Stimulated activated naive CD8-positive, alpha-beta T cell treated with anti-CD3 and anti-CD28 coated beads, Interleukin-15, Interleukin-2, amounts not matched to agents 100 ng/mL and 50 ng/mL, for 24 hours (primary cell): ENCODE data around the gene SPART.

Source experiments
- H3K27ac Mint-ChIP-seq: one replicate; pipeline ENCODE4 v1.8.0; 2021; ENCODE audit warnings: mild to moderate bottlenecking, mixed read lengths
- H3K27me3 Mint-ChIP-seq: one replicate; pipeline ENCODE4 v1.8.0; 2021; ENCODE audit warnings: mixed read lengths
- H3K36me3 Mint-ChIP-seq: one replicate; pipeline ENCODE4 v1.8.0; 2021; ENCODE audit warnings: low read depth, mixed read lengths
- H3K4me1 Mint-ChIP-seq: one replicate; pipeline ENCODE4 v1.8.0; 2021; ENCODE audit warnings: low read depth, mixed read lengths
- H3K4me3 Mint-ChIP-seq: one replicate; pipeline ENCODE4 v1.8.0; 2021; ENCODE audit warnings: mild to moderate bottlenecking, mixed read lengths
- H3K9me3 Mint-ChIP-seq: one replicate; pipeline ENCODE4 v1.8.0; 2021; ENCODE audit warnings: mixed read lengths

SPART gene, protein sequence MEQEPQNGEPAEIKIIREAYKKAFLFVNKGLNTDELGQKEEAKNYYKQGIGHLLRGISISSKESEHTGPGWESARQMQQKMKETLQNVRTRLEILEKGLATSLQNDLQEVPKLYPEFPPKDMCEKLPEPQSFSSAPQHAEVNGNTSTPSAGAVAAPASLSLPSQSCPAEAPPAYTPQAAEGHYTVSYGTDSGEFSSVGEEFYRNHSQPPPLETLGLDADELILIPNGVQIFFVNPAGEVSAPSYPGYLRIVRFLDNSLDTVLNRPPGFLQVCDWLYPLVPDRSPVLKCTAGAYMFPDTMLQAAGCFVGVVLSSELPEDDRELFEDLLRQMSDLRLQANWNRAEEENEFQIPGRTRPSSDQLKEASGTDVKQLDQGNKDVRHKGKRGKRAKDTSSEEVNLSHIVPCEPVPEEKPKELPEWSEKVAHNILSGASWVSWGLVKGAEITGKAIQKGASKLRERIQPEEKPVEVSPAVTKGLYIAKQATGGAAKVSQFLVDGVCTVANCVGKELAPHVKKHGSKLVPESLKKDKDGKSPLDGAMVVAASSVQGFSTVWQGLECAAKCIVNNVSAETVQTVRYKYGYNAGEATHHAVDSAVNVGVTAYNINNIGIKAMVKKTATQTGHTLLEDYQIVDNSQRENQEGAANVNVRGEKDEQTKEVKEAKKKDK

DNA sequence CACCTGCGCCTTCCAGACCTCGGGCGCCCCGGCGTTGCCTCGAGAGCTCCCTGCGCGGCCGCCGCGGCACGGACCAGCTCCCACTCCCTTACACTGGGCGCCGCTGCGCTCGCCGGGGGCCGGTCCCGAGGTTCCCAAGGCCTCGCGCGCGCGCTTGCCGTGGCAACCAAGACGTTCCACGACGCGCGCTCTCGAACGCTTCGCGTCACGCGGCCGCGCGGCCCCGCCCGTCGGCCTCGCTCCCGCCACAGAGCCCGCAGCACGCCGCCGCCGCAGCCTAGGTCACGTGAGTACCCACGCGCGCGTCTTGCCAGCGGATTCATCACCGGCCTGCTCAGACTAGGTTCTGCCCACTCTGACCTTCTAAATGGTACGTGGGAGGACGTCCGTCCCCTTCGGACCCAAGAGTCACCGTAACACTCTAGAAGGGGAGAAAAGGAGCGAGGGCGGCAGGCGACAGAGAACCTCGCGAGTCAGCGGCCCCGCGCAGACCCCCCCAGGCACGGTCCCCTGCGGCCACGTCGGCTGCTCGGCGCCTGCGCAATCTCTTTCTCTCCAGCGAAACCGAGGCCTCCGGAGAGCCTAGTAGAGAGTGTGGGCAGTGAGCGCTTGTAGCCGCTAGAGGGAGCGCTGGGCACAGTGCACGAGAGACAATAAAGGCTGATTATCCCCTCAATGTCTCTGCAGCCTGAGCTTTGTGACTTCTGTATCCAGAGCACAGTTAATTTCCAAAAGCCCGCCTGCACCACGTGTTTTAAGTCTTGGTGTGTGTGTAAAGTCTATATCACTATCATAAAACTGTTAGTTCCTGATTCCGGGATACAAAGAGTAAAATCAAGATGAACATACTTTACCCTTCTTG is at the start of gene SPART:
Gene SPART (minus strand): TSS at position 173 of the 862 bp plus-strand sequence. CDS start 10,564 bp downstream, outside the sequence.
- H3K9me3 Mint-ChIP-seq = no peaks in the 10 kb centered on the region
- H3K4me3 Mint-ChIP-seq = peak within 1 kb of the TSS; percentile 90
- H3K27ac Mint-ChIP-seq = peak within 1 kb of the TSS; percentile 86
- no peaks in the 10 kb centered on the region for H3K27me3 Mint-ChIP-seq
- H3K4me1 Mint-ChIP-seq = peaks cover 35% of the 10 kb centered on the region
- no peaks in the 10 kb centered on the region for H3K36me3 Mint-ChIP-seq

DNA sequence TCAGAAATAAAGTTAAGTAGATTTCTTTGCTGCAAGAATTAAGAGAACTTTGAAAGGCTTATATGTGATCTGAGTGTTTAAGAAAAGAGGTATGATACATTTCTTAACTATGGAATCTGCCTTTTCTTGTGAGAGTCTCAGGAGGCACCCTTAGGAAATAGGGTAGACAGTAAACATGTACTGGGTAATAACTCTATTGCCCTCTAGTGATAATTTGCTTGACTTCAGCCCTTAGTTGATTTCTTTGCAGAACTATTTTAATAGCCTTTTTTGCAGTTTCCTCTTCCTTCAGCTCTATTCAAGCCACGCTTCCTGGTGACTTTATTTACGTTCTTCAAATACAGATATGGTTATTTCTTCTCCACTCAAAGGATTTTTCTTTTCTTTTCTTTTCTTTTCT is 49.1 kb upstream of the SPART start:
- Mint-ChIP-seq H3K36me3 (no peaks in the 10 kb centered on the region), H3K27me3 (peaks cover 5% of the 10 kb centered on the region), H3K4me3 (no peak overlapping the region), H3K4me1 (no peaks in the 10 kb centered on the region), H3K27ac (no peak overlapping the region), H3K9me3 (no peaks in the 10 kb centered on the region)

- H3K27me3 Mint-ChIP-seq = peaks cover 24% of the 10 kb centered on the region
- no peak overlapping the region for H3K4me3 Mint-ChIP-seq
- no peaks in the 10 kb centered on the region for H3K4me1 Mint-ChIP-seq
- no peaks in the 10 kb centered on the region for H3K36me3 Mint-ChIP-seq
- no peaks in the 10 kb centered on the region for H3K9me3 Mint-ChIP-seq
- H3K27ac Mint-ChIP-seq = no peak overlapping the region
Measured at GRCh38 chr13:36385489-36385888, 39.3 kb upstream of the SPART start.

- Mint-ChIP-seq H3K4me3 (no peak overlapping the region), H3K27me3 (peaks cover 19% of the 10 kb centered on the region), H3K4me1 (no peaks in the 10 kb centered on the region), H3K27ac (no peak overlapping the region), H3K9me3 (no peaks in the 10 kb centered on the region), H3K36me3 (no peaks in the 10 kb centered on the region)
Measured at GRCh38 chr13:36382030-36382429, 35.8 kb upstream of the SPART start.

DNA sequence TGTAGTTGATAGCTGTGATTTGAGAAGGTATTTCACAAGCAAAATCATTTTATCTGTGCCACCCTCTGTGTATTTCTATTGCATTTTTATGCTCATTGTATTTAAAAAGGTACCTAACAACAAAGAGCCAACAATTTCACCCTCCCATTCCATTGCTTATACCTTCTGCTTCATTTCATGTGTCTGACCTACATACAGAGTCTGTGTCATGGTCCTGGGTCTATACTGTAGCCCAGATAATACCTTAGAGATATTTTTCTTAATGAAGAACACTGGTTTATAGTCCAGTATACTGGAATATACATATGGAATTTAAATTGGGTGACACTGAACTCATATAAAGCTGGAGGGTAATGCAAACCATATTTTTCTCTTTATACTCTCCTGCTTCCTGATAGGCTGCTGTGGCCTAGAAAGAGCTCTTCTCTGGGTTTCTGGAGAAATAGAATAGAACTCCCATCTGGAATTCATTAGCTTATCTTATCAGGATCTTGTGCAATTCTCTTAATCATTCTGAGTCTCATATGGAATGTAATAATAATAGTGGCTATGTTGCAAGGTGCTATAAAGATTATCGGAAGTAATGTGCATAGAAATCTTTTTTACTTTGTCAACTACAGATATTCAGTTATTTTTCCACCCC is 31.8 kb upstream of the SPART start:
- H3K36me3 Mint-ChIP-seq = no peaks in the 10 kb centered on the region
- H3K4me1 Mint-ChIP-seq = no peaks in the 10 kb centered on the region
- no peak overlapping the region for H3K27ac Mint-ChIP-seq
- no peak overlapping the region for H3K4me3 Mint-ChIP-seq
- H3K27me3 Mint-ChIP-seq = peaks cover 8% of the 10 kb centered on the region
- no peaks in the 10 kb centered on the region for H3K9me3 Mint-ChIP-seq

GRCh38 chr13:36374063-36374462 is 27.9 kb upstream of the SPART start:
- Mint-ChIP-seq H3K27me3 (peaks cover 4% of the 10 kb centered on the region), H3K4me1 (no peaks in the 10 kb centered on the region), H3K36me3 (no peaks in the 10 kb centered on the region), H3K27ac (no peak overlapping the region), H3K4me3 (no peak overlapping the region), H3K9me3 (no peaks in the 10 kb centered on the region)

GRCh38 chr13:36371185-36371584 is 25.0 kb upstream of the SPART start:
- H3K27ac Mint-ChIP-seq = no peak overlapping the region
- H3K36me3 Mint-ChIP-seq = no peaks in the 10 kb centered on the region
- H3K4me1 Mint-ChIP-seq = no peaks in the 10 kb centered on the region
- no peaks in the 10 kb centered on the region for H3K9me3 Mint-ChIP-seq
- no peak overlapping the region for H3K4me3 Mint-ChIP-seq
- peaks cover 4% of the 10 kb centered on the region for H3K27me3 Mint-ChIP-seq

DNA sequence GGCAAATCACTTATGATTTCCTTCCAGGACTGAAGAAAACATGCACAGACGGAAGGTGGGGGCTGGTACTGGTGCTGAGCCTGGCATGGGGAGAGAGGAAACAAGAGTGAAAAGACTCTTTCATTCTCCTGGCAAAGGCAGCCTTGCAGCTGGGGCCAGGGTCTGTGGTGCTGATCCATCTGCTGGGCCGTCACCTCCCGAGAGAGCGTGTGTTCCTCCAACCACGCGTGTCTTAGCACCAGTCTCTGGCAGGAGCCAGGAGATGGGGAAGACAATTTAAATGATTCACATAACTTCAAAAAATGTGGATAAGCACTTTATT is 23.9 kb upstream of the SPART start:
- no peaks in the 10 kb centered on the region for H3K4me1 Mint-ChIP-seq
- no peaks in the 10 kb centered on the region for H3K9me3 Mint-ChIP-seq
- H3K36me3 Mint-ChIP-seq = no peaks in the 10 kb centered on the region
- peaks cover 3% of the 10 kb centered on the region for H3K27me3 Mint-ChIP-seq
- H3K4me3 Mint-ChIP-seq = no peak overlapping the region
- no peak overlapping the region for H3K27ac Mint-ChIP-seq

DNA sequence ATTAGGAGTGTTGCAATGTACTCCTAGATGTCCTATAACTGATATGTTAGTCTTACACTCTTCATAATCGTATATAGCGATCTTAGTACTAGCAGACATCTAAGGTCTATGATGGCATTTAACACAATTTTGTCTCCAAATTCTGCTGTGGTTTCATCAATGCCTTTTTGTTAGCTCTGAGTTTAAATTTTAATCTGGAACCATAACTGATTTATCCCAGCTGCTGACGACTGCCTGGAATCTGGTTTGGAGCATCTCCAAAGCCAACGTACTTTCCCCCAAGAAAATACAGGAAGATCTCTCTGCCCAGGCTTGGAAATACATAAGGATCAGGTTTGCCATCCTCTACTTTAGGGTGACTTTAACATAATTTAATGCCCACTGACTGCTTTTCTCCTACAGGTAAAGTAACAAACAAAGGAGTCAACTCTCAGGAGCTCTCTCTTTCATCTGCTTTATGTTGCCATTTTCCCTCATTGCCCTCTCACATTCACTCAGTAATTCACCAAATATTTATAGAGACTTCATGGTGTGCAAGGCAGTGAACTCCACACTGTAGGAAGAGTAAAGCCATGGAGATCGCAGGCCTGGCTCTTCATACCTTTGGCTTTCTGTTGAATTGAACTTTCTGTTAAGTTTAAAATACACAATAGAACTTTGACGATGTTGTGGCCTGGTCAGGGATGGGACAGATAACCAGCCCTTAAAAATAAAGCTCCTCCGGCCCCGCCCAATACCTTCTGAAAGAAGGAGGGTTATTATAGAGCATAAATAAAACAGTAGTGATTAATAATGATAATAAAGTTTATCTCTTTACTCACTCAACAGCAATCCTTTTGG is 23.3 kb upstream of the SPART start:
- Mint-ChIP-seq H3K27ac (no peak overlapping the region), H3K4me1 (no peaks in the 10 kb centered on the region), H3K36me3 (no peaks in the 10 kb centered on the region), H3K4me3 (no peak overlapping the region), H3K9me3 (no peaks in the 10 kb centered on the region), H3K27me3 (no peaks in the 10 kb centered on the region)

DNA sequence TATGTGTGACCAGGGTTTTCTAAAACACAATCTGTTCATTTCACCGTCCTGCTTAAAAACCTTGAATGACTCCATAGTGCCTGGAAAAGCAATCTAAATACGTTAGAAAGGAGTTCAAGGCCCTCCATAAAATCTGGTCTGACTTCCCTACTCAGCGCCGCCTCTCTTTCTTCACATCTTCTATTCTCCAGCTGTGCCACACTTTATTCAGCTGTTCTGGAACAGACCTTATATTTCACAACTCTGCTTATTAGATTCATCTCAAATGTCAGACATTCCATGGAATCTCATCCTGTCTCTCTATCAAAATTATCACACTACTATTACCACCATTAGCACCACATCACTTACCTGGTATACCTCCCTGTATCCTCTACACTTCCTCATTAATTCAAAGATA is 19.8 kb upstream of the SPART start:
- no peaks in the 10 kb centered on the region for H3K4me1 Mint-ChIP-seq
- H3K27ac Mint-ChIP-seq = no peak overlapping the region
- H3K4me3 Mint-ChIP-seq = no peak overlapping the region
- no peaks in the 10 kb centered on the region for H3K36me3 Mint-ChIP-seq
- H3K9me3 Mint-ChIP-seq = no peaks in the 10 kb centered on the region
- H3K27me3 Mint-ChIP-seq = no peaks in the 10 kb centered on the region

- no peaks in the 10 kb centered on the region for H3K4me1 Mint-ChIP-seq
- no peaks in the 10 kb centered on the region for H3K36me3 Mint-ChIP-seq
- H3K27me3 Mint-ChIP-seq = no peaks in the 10 kb centered on the region
- no peak overlapping the region for H3K27ac Mint-ChIP-seq
- H3K4me3 Mint-ChIP-seq = no peak overlapping the region
- no peaks in the 10 kb centered on the region for H3K9me3 Mint-ChIP-seq
Measured at GRCh38 chr13:36363366-36363863, 17.2 kb upstream of the SPART start.

DNA sequence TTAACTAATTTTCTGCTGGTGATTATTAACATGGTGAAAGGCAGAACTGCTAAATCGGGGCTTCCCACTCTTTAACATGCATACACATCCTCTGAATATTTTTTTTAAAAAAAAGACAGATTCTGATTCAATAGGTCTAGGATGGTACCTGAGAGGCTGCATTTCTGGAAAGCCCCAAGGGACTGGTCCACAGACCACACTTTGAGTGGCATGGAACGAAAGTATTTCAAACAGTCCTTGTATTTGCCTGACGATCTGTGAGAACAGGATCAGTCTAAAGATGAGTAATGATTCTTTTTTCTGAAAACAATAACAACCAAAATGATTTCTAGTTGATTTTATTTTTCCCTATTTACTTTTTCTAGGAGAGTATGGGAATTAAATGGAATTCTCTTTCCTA is 16.7 kb upstream of the SPART start:
- Mint-ChIP-seq H3K4me3 (no peak overlapping the region), H3K36me3 (no peaks in the 10 kb centered on the region), H3K27ac (no peak overlapping the region), H3K27me3 (peaks cover 3% of the 10 kb centered on the region), H3K4me1 (no peaks in the 10 kb centered on the region), H3K9me3 (no peaks in the 10 kb centered on the region)

- H3K27me3 Mint-ChIP-seq = peaks cover 3% of the 10 kb centered on the region
- H3K4me3 Mint-ChIP-seq = no peak overlapping the region
- no peaks in the 10 kb centered on the region for H3K36me3 Mint-ChIP-seq
- no peaks in the 10 kb centered on the region for H3K4me1 Mint-ChIP-seq
- H3K9me3 Mint-ChIP-seq = no peaks in the 10 kb centered on the region
- H3K27ac Mint-ChIP-seq = no peak overlapping the region
Measured at GRCh38 chr13:36362251-36362650, 16.1 kb upstream of the SPART start.

GRCh38 chr13:36360903-36361302 is 14.7 kb upstream of the SPART start:
- Mint-ChIP-seq H3K9me3 (no peaks in the 10 kb centered on the region), H3K36me3 (no peaks in the 10 kb centered on the region), H3K27me3 (peaks cover 3% of the 10 kb centered on the region), H3K4me1 (no peaks in the 10 kb centered on the region), H3K4me3 (no peak overlapping the region), H3K27ac (no peak overlapping the region)
